GM21447 (cell line): ENCODE data around the gene NFS1.

Source experiments
- ATAC-seq: cut with Tn5 transposase; IDR thresholded peaks from one replicate; pipeline ENCODE4 v1.9.1; 2021; ENCODE audit not compliant: unreplicated experiment

NFS1 gene

GRCh38 chr20:35680452-35681183 lies 18.5 kb downstream of the NFS1 start:
- no peak for ATAC-seq

DNA sequence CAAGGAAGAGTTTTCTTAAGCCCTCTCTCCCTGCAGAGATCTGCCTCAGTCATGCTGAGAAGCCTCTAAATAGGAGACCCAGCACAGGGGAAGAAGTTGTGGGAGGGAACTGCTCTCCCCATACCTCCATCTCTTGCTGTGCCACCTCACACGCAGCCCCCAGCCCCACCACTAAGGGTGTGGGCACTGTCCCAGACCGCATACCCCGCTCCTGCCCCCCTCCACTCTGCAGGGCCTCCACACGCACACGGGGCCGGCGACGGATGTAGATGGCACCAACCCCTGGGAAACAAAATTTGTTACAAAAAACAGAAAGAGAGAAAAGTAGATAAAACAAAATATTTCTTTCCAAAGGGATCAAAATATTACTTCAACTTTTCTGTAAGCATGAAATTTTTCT lies 24.2 kb downstream of the NFS1 start:
- no peak for ATAC-seq

GRCh38 chr20:35673884-35674283 lies 25.3 kb downstream of the NFS1 start:
- no peak for ATAC-seq

DNA sequence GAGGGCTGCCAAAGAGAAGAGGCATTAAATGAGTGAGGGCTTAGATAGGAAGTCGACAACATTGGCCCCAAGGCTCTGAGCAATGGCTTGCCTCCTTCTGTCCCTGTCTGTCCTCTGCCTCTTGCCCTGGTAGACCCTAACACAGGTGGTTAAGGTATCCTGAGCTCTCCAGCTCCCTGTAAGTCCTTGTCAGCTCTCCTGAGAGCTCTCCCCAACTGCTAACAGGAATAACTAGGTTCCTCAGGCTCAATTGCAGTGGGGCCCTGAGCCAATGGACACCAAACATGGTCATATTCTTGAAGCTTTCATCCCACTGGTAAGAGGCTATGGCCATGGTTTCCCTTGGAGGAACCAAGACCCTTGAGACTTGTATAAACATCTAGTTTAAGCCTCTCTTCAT lies 29.5 kb downstream of the NFS1 start:
- ATAC-seq, result no peak

DNA sequence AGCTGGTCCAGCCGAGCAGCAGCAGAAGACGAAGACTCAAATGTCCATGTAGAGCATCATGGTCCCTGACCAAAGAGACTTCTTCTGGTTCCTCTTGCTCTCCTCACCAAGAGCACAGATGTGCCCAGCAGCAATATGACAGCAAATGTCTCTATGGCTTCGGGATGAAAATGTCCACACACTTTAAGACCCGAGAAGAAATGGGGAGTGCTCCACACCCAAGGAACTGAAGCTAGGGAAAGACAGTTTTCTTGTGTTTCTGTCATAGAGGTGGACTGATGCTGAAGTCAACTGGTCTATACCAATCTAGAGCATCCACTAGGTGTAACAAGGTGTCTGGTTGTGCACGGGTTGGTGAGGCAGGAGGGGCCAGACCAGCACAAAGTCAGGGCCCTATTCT lies 29.9 kb downstream of the NFS1 start:
- ATAC-seq, result no peak

GRCh38 chr20:35665949-35666288 lies 33.2 kb downstream of the NFS1 start:
- no peak for ATAC-seq

- peak; percentile 63 for ATAC-seq
Measured at GRCh38 chr20:35664466-35665206, 34.5 kb downstream of the NFS1 start, which contains the start of the genes CPNE1 and RBM12. Gene CPNE1, minus strand, starts transcription at chr20:35664900. Its CDS starts 31,977 bp downstream, at chr20:35632923. Gene RBM12, minus strand, starts transcription at chr20:35664900. Its CDS starts 9,578 bp downstream, at chr20:35655322.

GRCh38 chr20:35663516-35664465 lies 35.4 kb downstream of the NFS1 start:
- peak; percentile 36 for ATAC-seq

- ATAC-seq, result no peak
Measured at GRCh38 chr20:35662551-35662950, 36.6 kb downstream of the NFS1 start.

DNA sequence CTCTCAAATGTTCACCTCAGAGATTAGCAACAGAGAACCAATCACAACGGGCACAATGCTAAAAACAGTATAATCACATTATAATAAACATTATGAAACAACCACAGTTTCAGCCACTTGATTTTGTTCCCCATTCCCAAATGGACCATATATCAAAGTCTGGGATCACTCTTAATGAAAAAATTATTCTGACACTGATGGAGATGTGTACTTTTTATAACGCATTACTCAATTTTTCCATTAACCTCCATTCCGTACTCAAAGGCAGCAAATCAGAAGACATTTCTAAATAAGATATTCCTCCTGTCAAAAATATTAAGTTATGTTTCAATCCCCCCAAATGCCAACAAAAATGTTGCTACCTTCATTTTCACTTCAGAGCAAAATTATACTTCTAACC lies 37.2 kb downstream of the NFS1 start:
- ATAC-seq, result no peak

GRCh38 chr20:35661053-35661452 lies 38.1 kb downstream of the NFS1 start:
- ATAC-seq, result no peak

DNA sequence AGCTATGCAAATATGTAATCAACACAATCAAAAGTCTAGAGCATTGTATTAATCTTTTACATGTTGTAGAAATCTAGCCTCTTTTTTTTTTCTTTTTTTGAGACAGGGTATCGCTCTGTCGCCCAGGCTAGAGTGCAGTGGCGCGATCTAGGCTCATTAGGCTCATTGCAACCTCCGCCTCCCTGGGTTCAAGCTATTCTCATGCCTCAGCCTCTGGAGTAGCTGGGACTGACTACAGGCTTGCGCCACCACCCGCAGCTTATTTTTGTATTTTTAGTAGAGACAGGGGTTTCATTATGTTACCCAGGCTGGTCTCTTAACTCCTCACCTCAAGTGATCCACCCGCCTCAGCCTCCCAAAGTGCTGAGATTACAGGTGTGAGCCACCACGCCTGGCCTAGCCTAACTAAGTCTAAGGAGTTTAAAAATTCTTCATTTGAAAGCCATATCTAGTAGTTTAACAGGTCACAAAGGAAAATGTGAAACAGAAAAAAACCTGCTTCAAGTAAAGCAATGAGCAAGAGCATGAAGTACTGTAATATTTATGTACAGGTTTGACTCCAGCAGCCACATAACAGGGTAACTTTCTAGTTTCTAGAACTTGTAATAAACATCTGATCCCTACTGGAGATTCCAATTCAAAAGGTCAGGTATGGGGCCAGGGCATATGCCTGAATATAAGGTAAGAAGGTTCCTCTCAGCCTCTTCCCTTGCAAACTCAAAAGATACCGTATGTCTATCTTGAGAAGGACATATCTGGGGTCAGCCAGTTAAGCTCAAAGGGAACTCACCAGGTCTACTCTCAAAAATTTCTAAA lies 38.8 kb downstream of the NFS1 start:
- ATAC-seq, result no peak

DNA sequence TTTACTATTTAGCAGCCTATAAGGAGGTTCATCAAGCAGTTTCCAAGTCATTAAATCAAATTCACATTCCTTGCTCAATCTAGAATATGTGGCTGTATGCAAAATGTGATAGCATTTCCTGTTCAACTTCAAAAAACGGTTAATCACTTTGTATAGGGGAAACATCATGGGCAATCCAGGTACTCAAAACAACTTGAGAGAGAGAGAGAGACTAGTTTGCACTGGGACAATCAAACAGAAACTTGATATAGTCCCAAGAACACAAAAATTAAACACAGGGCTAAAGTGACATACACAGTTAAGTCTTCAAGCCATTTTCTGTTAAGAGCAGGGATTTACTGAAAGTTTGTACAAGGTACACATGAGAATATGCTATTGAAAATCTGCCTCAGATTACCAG lies 41.9 kb downstream of the NFS1 start:
- ATAC-seq, result no peak

DNA sequence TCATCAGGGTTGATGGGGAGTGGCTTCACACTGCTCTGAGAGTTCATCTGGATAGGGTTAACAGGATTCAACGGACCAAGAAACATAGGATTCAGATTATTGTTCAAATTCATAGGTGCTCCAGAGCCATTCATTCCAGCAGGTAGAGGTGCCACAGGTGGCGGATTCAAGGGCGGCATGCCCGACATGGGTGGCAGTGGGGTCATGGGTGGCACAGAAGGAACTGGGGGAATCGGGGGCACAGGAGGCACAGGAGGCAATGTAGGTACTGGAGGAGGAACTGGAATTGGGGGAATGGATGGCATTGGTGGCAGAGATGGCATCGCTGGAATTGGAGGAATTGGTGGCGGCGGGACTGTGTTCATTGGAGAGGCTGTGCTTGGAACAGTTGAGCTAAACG lies 44.7 kb downstream of the NFS1 start:
- ATAC-seq, result no peak

GRCh38 chr20:35653893-35654292 lies 45.3 kb downstream of the NFS1 start:
- ATAC-seq, result no peak

- ATAC-seq, result no peak
Measured at GRCh38 chr20:35653430-35653734, 45.8 kb downstream of the NFS1 start.

DNA sequence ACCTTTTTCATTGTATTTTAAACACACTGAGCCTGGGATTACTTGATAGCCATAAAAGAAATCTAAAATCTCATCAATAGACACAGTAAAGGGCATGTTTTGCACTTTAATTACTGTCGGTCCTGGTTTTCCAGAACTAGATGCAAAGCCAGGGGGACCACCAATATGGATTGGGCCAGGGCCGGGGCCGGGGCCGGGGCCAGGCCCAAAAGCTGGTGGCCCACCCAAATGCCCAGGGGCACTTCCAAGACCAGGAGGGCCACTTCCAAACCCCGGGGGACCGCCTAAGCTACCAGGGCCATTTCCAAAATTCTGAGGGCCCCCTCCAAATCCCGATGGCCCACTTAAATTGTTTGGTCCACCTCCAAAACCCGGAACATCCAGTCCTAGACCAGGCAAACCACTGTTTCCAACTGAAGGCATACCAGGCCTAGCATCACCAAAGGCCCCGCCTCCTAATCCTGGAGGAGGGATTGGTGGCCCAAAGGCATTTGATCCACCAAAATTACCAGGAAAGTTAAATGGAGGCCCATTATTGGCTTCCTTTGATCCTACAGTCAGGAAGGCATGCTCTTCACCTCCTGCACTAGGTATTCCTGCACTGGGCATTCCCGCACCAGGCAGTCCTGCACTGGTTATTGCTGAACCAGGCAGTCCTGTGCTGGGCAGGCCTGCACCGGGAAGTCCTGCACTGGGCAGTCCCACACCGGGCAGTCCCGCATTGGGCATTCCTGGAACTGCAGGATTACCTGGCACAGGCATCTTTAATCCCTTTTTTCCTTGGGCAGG lies 46.3 kb downstream of the NFS1 start:
- ATAC-seq, result no peak

DNA sequence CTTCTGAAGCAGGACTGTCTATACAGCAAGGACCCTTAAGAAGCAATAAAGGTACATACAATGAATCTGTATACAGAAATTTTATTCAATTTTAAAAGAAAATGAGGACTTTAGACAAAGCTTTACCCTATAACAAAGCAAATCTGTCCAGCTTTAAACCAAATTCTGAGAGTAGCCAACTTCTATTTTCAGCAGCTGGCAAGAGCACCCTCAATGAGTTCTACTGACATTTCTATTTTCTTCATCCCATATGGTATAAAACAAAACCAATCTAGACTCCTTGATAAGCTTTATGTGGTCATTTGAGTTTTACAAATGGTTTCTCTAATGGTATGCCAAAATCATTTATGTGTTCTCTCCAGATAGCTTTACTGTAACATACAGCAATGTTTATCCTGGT lies 47.2 kb downstream of the NFS1 start:
- ATAC-seq, result no peak

GRCh38 chr20:35650632-35651031 lies 48.5 kb downstream of the NFS1 start:
- no peak for ATAC-seq

- ATAC-seq, result no peak
Measured at GRCh38 chr20:35648836-35649235, 50.3 kb downstream of the NFS1 start.
